ENCODE data around the gene ZNF598. TPM values are rescaled to one million over a fixed set of nuclear protein-coding genes. Genes with fewer than 3 reads are reported as not detected.

ZNF598 gene
- total RNA-seq, 1 experiment from 2014 or later = 85.7 TPM

GRCh38 chr16:2043667-2044451, 34.2 kb upstream of the ZNF598 start:
- no TSS peak for BruUV-seq (replicated peaks)
- in situ Hi-C loops (cut with HindIII; ENCODE audit: low pct_unique_long_range_greater_than_20kb, low sequenced_read_pairs) = no loop called here
- intact Hi-C loops (cut with micrococcal nuclease; ENCODE audit: unreplicated experiment) = no loop called here
- Histone ChIP-seq H3K4me3 (ENCODE audit: low read depth in 2 of 2, low read length in 2 of 2) (no peak overlapping the region), H3K27me3 (ENCODE audit: control insufficient read depth, insufficient read depth, low read length) (no peaks in the 10 kb centered on the region), H3K4me1 (ENCODE audit: control insufficient read depth, insufficient read depth, low read length) (peaks cover 46% of the 10 kb centered on the region), H3K9me3 (ENCODE audit: control insufficient read depth, insufficient read depth, low read depth, low read length) (no peaks in the 10 kb centered on the region), H3K36me3 (ENCODE audit: control insufficient read depth, insufficient read depth, low read length) (no peaks in the 10 kb centered on the region; the same call in 1 of the 2 replicates), H3K27ac (ENCODE audit: low read length) (no peak overlapping the region)
- no peak for DNase-seq (ENCODE audit: low read depth, low spot score)
- ATAC-seq = no peak
- ChIA-PET POLR2A (no interaction called here), CTCF (interaction anchor here (0.8 kb wide), 1 partner anchor 41 kb away, joined by 8 read pairs; no protein-coding TSS in a partner anchor)
- no peak for TF ChIP-seq CTCF (IDR thresholded peaks at IDR 0.05)
- no peak for TF ChIP-seq SIN3A (IDR thresholded peaks at IDR 0.05; ENCODE audit: borderline replicate concordance, insufficient read depth, low read depth, low read length)
- TF ChIP-seq POLR2AphosphoS5 (IDR thresholded peaks at IDR 0.05; ENCODE audit: low read depth, low read length) = no peak
- TF ChIP-seq TCF7L2 (IDR thresholded peaks at IDR 0.05; ENCODE audit: low read depth, low read length) = no peak
- TF ChIP-seq REST (IDR thresholded peaks at IDR 0.05; ENCODE audit: insufficient read depth in 1 of 2, low read depth in 2 of 2, low read length in 1 of 2) = no peak

- Histone ChIP-seq H3K27ac (ENCODE audit: low read length) (no peak overlapping the region), H3K36me3 (ENCODE audit: control insufficient read depth, insufficient read depth, low read length) (no peaks in the 10 kb centered on the region; the same call in 1 of the 2 replicates), H3K27me3 (ENCODE audit: control insufficient read depth, insufficient read depth, low read length) (no peaks in the 10 kb centered on the region), H3K4me3 (ENCODE audit: low read depth in 2 of 2, low read length in 2 of 2) (no peak overlapping the region), H3K9me3 (ENCODE audit: control insufficient read depth, insufficient read depth, low read depth, low read length) (no peaks in the 10 kb centered on the region), H3K4me1 (ENCODE audit: control insufficient read depth, insufficient read depth, low read length) (peaks cover 52% of the 10 kb centered on the region)
- in situ Hi-C loops (cut with HindIII; ENCODE audit: low pct_unique_long_range_greater_than_20kb, low sequenced_read_pairs) = no loop called here
- DNase-seq (ENCODE audit: low read depth, low spot score) = no peak
- TF ChIP-seq TCF7L2 (IDR thresholded peaks at IDR 0.05; ENCODE audit: low read depth, low read length) (no peak), REST (IDR thresholded peaks at IDR 0.05; ENCODE audit: insufficient read depth in 1 of 2, low read depth in 2 of 2, low read length in 1 of 2) (no peak), SIN3A (IDR thresholded peaks at IDR 0.05; ENCODE audit: borderline replicate concordance, insufficient read depth, low read depth, low read length) (no peak), CTCF (IDR thresholded peaks at IDR 0.05) (no peak), POLR2AphosphoS5 (IDR thresholded peaks at IDR 0.05; ENCODE audit: low read depth, low read length) (no peak)
- ATAC-seq = no peak
- intact Hi-C loops (cut with micrococcal nuclease; ENCODE audit: unreplicated experiment) = no loop called here
- ChIA-PET POLR2A (no interaction called here), CTCF (interaction anchor here (0.8 kb wide), 1 partner anchor 40 kb away, joined by 8 read pairs; no protein-coding TSS in a partner anchor)
- BruUV-seq (replicated peaks) = no TSS peak
Measured at GRCh38 chr16:2042986-2043666, 33.5 kb upstream of the ZNF598 start.
